Activated CD4-positive, alpha-beta T cell treated with anti-CD3 and anti-CD28 coated beads, Interleukin-2, amount 10 ng/mL, durations not matched to agents 24 days and 14 days (primary cell): ENCODE results near the gene GRN. TPM values are rescaled to one million over a fixed set of nuclear protein-coding genes. Genes with fewer than 3 reads are reported as not detected.
A peak's percentile ranks its signal among the peaks of the same experiment; 100 is the strongest.
"Not testable (repeated sequence)": the region's sequence is repeated elsewhere in the genome, so short reads cannot be mapped to it uniquely, and the experiment has no call there.

ENCODE experiments used
- DNase-seq: peaks from one replicate; pipeline ENCODE4 v3.0.0; 2022
- H3K27ac Mint-ChIP-seq: one replicate; pipeline ENCODE4 v1.8.0; 2022; ENCODE audit warnings: mild to moderate bottlenecking, mixed read lengths
- H3K27me3 Mint-ChIP-seq: one replicate; pipeline ENCODE4 v1.8.0; 2022; ENCODE audit warnings: mixed read lengths
- H3K36me3 Mint-ChIP-seq: one replicate; pipeline ENCODE4 v1.8.0; 2022; ENCODE audit warnings: low read depth, mild to moderate bottlenecking, mixed read lengths
- H3K4me1 Mint-ChIP-seq: one replicate; pipeline ENCODE4 v1.8.0; 2021; ENCODE audit warnings: mixed read lengths
- H3K4me3 Mint-ChIP-seq: one replicate; pipeline ENCODE4 v1.8.0; 2022; ENCODE audit warnings: mild to moderate bottlenecking, moderate library complexity, mixed read lengths
- H3K9me3 Mint-ChIP-seq: one replicate; pipeline ENCODE4 v1.8.0; 2021; ENCODE audit warnings: mixed read lengths
- intact Hi-C: fragments of 100-400 bp; cut with micrococcal nuclease; formaldehyde crosslinking; loops from one replicate; pipeline ENCODE4 v1.15.1; 2023
- total RNA-seq: library from RNA; stranded (reverse); gene quantifications from 2 replicates; pipeline ENCODE4 v1.2.3, GENCODE V29; 2022

The GRN gene
- total RNA-seq, 1 donor from 2014 or later, result 34.6 TPM

- peaks cover 19% of the 10 kb centered on the region for H3K4me1 Mint-ChIP-seq
- no peaks in the 10 kb centered on the region for H3K9me3 Mint-ChIP-seq
- H3K27ac Mint-ChIP-seq, result no peak overlapping the region
- no peaks in the 10 kb centered on the region for H3K36me3 Mint-ChIP-seq
- DNase-seq, result no peak
- peaks cover 11% of the 10 kb centered on the region for H3K27me3 Mint-ChIP-seq
- peak overlapping the region; percentile 92 for H3K4me3 Mint-ChIP-seq
- intact Hi-C loops, result no loop called here
These were observed 1.2 kb downstream of the GRN start for GRCh38 chr17:44346064-44346844.

GRCh38 chr17:44347206-44348055, 2.3 kb downstream of the GRN start:
- intact Hi-C loops, H3K9me3 Mint-ChIP-seq, H3K36me3 Mint-ChIP-seq, H3K4me3 Mint-ChIP-seq, DNase-seq, H3K27ac Mint-ChIP-seq: not testable (repeated sequence)
- peaks cover 19% of the 10 kb centered on the region for H3K4me1 Mint-ChIP-seq
- H3K27me3 Mint-ChIP-seq, result peaks cover 11% of the 10 kb centered on the region

GRCh38 chr17:44348234-44348987, 3.3 kb downstream of the GRN start:
- H3K27me3 Mint-ChIP-seq, result peaks cover 8% of the 10 kb centered on the region
- no peak for DNase-seq
- H3K4me1 Mint-ChIP-seq, result peaks cover 19% of the 10 kb centered on the region
- H3K27ac Mint-ChIP-seq, result no peak overlapping the region
- intact Hi-C loops, result no loop called here
- no peaks in the 10 kb centered on the region for H3K9me3 Mint-ChIP-seq
- no peak overlapping the region for H3K4me3 Mint-ChIP-seq
- peaks cover 5% of the 10 kb centered on the region for H3K36me3 Mint-ChIP-seq

GRCh38 chr17:44348988-44349364, 3.9 kb downstream of the GRN start:
- peaks cover 19% of the 10 kb centered on the region for H3K4me1 Mint-ChIP-seq
- no peak for DNase-seq
- H3K27me3 Mint-ChIP-seq, result peaks cover 4% of the 10 kb centered on the region
- no peak overlapping the region for H3K4me3 Mint-ChIP-seq
- peaks cover 5% of the 10 kb centered on the region for H3K36me3 Mint-ChIP-seq
- no peaks in the 10 kb centered on the region for H3K9me3 Mint-ChIP-seq
- no peak overlapping the region for H3K27ac Mint-ChIP-seq
- intact Hi-C loops, result no loop called here

GRCh38 chr17:44349553-44350070, 4.5 kb downstream of the GRN start:
- intact Hi-C loops, result no loop called here

GRCh38 chr17:44350733-44351226, 5.7 kb downstream of the GRN start:
- peaks cover 4% of the 10 kb centered on the region for H3K27me3 Mint-ChIP-seq
- no peak overlapping the region for H3K27ac Mint-ChIP-seq
- H3K36me3 Mint-ChIP-seq, result peaks cover 5% of the 10 kb centered on the region
- intact Hi-C loops, result no loop called here
- no peaks in the 10 kb centered on the region for H3K9me3 Mint-ChIP-seq
- DNase-seq, result peak; percentile 92
- no peak overlapping the region for H3K4me3 Mint-ChIP-seq
- peaks cover 11% of the 10 kb centered on the region for H3K4me1 Mint-ChIP-seq

More at GRCh38 chr17:44349553-44350070, 4.5 kb downstream of the GRN start:
- DNase-seq, result no peak
- peaks cover 19% of the 10 kb centered on the region for H3K4me1 Mint-ChIP-seq
- no peak overlapping the region for H3K4me3 Mint-ChIP-seq
- no peak overlapping the region for H3K27ac Mint-ChIP-seq
- H3K36me3 Mint-ChIP-seq, result peaks cover 5% of the 10 kb centered on the region
- H3K9me3 Mint-ChIP-seq, result no peaks in the 10 kb centered on the region
- H3K27me3 Mint-ChIP-seq, result peaks cover 2% of the 10 kb centered on the region

- peaks cover 5% of the 10 kb centered on the region for H3K36me3 Mint-ChIP-seq
- H3K9me3 Mint-ChIP-seq, result no peaks in the 10 kb centered on the region
- H3K27ac Mint-ChIP-seq, result no peak overlapping the region
- H3K4me3 Mint-ChIP-seq, result no peak overlapping the region
- intact Hi-C loops, result no loop called here
- no peak for DNase-seq
- H3K4me1 Mint-ChIP-seq, result peaks cover 6% of the 10 kb centered on the region
- peaks cover 4% of the 10 kb centered on the region for H3K27me3 Mint-ChIP-seq
These were observed 6.4 kb downstream of the GRN start for GRCh38 chr17:44351464-44351863.

GRCh38 chr17:44351961-44352827, 7.1 kb downstream of the GRN start:
- Mint-ChIP-seq H3K36me3 (peaks cover 5% of the 10 kb centered on the region), H3K4me3 (no peak overlapping the region), H3K27me3 (peaks cover 4% of the 10 kb centered on the region), H3K27ac (no peak overlapping the region), H3K4me1 (peaks cover 6% of the 10 kb centered on the region), H3K9me3 (no peaks in the 10 kb centered on the region)
- no peak for DNase-seq
- intact Hi-C loops, result no loop called here

- H3K36me3 Mint-ChIP-seq, result peaks cover 5% of the 10 kb centered on the region
- peak overlapping the region; percentile 38 for H3K4me3 Mint-ChIP-seq
- no peak for DNase-seq
- peaks cover 6% of the 10 kb centered on the region for H3K4me1 Mint-ChIP-seq
- no peaks in the 10 kb centered on the region for H3K9me3 Mint-ChIP-seq
- intact Hi-C loops, result no loop called here
- peaks cover 4% of the 10 kb centered on the region for H3K27me3 Mint-ChIP-seq
- H3K27ac Mint-ChIP-seq, result no peak overlapping the region
These were observed 7.9 kb downstream of the GRN start for GRCh38 chr17:44352828-44353671.

GRCh38 chr17:44353672-44354331, 8.7 kb downstream of the GRN start:
- intact Hi-C loops, result no loop called here
- peak; percentile 76 for DNase-seq
- Mint-ChIP-seq H3K36me3 (peaks cover 5% of the 10 kb centered on the region), H3K27ac (no peak overlapping the region), H3K27me3 (peaks cover 4% of the 10 kb centered on the region), H3K9me3 (no peaks in the 10 kb centered on the region), H3K4me1 (no peaks in the 10 kb centered on the region), H3K4me3 (peak overlapping the region; percentile 43)

- no peaks in the 10 kb centered on the region for H3K9me3 Mint-ChIP-seq
- H3K4me1 Mint-ChIP-seq, result no peaks in the 10 kb centered on the region
- peaks cover 5% of the 10 kb centered on the region for H3K36me3 Mint-ChIP-seq
- intact Hi-C loops, result no loop called here
- H3K4me3 Mint-ChIP-seq, result peak overlapping the region; percentile 19
- peak; percentile 86 for DNase-seq
- no peak overlapping the region for H3K27ac Mint-ChIP-seq
- peaks cover 8% of the 10 kb centered on the region for H3K27me3 Mint-ChIP-seq
These were observed 9.8 kb downstream of the GRN start for GRCh38 chr17:44354582-44355561.
